Measurements from ENCODE around the gene WWC2.
"Not testable (repeated sequence)": the region's sequence is repeated elsewhere in the genome, so short reads cannot be mapped to it uniquely, and the experiment has no call there.

The WWC2 gene

DNA sequence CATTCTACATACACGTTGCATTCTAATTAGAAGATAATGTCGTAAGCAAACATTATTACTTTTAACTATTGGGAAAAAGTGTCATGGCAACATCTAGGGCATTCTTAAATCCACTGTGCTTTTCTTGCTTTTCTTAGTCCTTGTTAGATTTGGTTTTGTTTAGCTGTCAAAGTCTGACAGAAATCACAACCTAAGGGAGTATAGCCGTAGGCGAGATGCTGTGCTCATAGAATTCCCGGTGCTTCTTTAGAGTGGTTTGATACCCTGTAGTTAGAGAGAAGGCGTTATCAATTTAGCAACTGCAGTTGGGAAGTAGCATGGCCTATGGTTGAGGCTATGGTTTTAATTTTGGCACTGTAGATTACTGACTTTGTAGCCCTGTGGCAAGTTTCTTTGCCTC lies 45.7 kb downstream of the WWC2 start:
- no peak for DNase-seq

DNA sequence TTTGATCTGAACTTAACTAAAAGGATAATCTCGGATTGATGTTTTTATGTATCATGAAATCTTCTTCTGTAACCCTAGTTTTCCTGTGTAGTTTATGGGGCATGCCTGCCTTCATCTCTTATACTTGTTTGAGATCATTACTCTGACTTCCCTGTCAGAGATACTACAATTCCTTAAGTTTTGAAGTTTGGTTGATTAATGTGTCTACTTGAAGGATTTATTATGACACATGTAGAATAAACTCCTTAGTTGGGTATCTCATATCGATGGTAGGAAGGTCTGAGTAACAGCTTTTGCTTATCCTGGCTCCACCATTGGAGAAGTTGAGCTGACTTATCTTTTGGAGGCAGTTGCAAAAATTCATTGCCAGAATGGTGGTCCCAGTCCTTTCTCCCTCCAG lies 46.7 kb downstream of the WWC2 start:
- DNase-seq, result no peak

DNA sequence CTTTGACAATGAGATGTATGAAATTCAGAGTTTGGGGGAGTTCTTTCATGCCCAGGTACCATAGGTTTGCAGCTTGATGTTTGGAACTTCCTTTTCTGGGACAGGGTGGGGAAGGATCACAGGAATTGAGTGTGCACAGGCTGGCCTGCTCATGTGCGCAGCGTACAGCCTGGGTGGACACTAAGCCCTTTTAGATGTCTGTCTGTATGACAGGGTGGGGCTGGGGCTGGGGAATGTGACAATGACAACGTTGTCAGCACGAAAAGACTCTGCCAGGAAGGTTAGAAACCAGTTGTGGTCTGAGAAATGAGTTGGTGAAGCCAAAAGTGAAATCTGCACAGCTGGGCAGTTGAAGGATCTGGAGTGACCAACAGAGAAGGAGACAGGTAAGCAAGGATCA lies 47.4 kb downstream of the WWC2 start:
- no peak for DNase-seq

DNA sequence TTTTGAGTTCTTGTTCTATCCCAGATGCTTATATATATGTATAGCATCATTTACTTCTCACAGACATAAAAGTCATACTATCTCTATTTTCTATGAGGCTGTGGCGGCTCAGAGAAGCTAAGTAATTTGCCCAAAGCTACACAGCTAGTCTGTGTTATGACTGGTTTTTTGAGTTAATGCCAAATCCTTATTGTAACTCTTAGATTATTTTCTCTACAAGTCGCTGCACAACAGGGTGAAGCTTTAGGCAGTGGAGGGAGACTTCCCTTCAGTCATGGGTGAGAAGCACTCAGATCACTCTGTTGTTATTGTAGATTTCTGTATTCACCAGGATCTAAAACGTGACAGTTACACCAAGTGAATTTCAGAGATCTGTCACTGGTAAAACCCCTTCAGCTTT lies 48.1 kb downstream of the WWC2 start:
- DNase-seq, result no peak

DNA sequence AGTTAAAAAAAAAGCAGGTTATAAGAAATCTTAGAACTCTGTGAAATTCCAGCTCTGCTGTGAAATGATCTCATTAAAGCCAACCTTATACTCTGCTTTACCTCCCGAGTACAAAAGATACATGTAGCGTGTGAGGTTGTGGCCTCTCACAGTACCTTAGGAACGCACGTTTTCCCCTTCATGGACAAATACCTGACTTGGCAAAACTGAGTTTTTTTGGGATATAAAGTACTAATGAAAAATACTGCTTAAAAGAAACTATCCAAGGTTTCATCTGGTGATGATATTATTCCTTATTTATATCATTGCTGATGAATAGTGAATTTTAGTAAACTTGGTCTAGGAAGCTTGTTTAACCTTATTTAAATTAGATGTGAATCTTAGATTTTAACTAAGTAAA lies 48.9 kb downstream of the WWC2 start:
- no peak for DNase-seq

DNA sequence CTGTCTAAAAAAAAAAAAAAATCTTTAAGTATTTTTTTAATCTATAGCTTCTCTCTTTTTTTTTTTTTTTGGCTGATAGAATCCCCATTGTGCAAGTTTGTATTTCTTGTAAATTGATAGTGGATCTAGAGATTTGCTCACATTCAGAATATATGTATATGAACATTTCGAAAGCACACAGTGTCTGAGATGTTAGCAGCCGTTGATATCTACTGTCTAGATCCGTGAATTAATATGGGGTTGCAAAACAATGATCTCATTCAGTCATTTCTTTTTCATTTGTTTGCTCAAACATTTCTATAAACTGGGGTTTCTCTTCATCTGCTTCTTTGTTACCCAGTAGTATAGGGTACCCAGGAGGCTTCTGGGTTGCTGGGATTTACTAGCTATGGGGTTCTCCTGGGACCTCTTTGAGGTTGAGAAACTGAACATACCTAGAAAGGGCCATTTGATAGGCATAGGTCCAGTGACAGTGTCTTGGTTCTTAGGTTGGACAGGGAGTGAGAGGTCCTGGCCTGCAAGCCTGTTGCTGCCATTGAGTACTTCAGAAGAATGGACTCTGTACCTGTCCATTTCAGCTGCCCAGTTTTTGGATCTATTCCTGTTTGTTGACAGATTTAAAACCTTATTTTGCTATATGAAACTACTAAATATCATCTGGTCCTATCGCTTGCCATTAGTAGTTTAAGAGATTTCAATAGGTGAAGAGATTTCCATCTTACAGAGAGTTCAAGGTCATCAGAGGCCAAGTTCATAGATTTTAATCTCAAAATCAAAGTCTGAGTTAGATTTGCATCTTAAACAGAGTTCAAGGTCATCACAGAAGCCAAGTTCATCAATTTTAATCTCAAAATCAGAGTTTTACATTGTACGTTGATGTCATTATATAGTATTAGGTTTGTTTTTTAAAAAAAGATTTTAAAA lies 50.8 kb downstream of the WWC2 start:
- DNase-seq, result no peak

DNA sequence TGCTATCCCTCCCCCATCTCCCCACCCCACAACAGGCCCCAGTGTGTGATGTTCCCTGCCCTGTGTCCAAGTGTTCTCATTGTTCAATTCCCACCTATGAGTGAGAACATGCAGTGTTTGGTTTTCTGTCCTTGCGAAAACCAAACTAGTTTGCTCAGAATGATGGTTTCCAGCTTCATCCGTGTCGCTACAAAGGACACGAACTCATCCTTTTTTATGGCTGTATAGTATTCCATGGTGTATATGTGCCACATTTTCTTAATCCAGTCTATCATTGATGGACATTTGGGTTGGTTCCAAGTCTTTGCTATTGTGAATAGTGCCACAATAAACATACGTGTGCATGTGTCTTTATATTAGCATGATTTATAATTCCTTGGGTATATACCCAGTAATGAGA lies 51.6 kb downstream of the WWC2 start:
- not testable (repeated sequence) for DNase-seq

DNA sequence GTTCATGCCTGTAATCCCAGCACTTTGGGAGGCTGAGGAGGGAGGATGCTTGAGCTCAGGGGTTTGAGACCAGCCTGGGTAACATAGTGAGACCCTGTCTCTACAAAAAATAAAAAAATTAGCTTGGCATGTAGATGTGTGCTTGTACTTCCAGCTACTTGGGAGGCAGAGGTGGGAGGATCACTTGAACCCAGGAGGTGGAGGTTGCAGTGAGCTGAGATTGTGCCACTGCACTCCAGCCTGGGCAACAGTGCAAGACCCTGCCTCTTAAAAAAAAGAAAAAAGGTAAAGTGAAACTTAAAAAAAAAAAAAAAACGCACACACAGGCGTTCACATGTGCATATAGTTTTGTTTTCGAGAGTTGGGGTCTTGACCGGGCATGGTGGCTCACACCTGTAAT lies 53.2 kb downstream of the WWC2 start:
- DNase-seq, result not testable (repeated sequence)

DNA sequence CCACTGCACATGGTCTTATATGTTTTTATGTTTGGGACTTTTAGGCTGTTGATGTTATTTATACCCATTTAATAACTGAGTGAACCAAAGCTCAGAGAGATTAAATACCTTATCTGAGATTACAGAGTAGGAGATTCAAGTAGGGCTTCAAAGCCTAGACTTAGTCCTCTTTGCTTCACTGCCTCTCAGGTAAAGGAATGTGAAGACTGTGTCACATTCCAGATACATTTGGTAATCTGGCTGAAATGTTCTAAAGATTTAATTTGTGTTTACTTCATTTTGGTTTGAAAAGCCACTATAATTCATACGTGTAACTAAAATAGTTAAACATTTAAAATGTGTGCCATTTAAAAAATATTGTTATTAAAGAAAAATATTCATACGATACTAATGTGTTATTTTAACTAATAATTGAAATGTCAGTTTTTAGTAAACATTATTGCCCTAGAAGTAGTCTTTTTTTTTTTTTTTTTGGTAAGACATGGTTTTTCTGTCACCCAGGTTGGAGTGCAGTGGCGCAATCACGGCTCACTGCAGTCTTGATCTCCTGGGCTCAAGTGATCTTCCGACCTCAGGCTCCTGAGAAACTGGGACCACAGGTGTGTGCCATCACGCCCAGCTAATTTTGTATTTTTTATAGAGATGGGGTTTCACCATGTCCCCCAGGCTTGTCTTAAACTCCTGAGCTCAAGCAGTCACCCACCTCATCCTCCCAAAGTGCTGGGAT lies 54.3 kb downstream of the WWC2 start:
- DNase-seq, result no peak

DNA sequence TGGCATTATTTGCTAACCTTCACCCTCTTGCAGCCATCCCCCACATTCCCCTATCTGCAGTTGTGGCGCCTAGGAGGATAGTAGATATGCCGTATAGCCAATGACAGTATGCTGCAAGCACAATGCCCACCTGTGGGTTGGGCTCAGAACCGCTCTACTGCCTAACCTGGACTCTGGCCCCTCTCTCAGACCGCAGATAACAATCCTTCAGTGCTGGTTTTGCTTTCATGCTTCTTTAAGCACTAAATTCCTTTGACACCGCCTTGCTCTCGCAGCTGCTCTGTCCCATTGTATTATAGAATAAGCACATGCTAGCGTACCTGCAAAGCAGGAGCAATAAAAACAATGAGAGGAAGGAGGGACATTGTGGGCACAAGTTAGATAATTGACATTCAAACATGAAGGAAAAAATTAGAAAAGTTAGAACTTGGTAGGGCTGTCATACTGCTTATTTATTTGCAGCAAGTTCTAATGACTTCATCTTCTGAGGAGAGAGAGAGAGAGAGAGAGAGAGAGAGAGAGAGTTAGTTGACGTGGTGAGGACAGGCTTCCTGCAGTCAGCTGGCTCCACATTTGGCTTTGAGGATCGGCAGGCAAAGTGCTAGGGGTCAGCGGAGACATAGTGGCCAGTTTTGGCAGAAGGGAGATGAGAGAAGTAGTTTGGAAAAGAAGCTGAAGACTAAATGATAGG lies 55.8 kb downstream of the WWC2 start:
- no peak for DNase-seq

DNA sequence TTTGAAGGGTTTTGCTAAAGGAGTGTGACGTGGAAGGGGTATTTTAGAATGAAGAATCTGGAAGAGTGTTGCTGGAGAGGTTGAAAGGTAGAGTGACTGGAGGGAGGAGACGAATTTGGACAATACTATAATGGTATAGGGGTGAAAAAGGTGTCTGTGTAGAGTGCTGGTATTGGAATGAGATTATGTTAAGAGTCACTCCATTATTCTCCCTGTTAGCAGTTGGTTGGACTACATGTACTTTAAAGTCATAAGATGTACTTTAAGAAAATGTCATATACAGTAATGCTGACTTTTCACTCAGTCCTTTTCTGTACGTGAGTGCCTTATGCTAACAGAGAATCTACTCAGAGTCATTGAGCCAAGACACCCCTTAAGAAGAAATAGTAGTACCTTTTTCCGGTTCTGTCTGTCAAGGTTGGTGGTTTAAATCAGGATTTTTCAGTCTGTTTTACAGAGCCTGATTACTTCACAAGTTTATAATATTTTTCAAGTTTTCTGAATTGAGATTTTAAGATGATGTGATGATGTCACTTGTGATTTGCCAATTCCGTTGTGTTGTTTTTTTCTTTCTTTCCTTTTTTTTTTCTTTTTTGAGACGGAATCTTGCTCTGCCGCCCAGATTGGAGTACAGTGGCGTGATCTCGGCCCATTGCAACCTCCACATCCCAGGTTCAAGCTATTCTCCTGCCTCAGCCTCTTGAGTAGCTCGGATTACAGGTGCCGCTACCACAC lies 56.6 kb downstream of the WWC2 start:
- DNase-seq, result no peak

DNA sequence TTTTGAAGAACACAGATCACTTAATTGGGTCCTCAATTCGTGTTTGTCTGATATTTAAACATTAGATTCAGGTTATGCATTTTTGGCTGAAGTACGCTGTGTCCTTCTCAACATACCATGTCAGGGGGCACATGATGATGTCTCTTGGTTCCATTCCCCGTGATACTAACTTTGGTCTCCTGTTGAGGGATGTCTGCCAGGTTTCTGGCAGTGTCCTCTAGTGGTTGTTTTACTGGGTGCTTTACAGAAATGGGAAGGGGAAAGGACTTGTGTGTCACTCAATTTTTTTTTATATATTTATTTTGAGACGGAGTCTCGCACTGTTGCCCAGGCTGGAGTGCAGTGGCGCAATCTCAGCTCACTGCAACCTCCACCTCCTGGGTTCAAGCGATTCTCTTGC lies 58.2 kb downstream of the WWC2 start:
- DNase-seq, result no peak

DNA sequence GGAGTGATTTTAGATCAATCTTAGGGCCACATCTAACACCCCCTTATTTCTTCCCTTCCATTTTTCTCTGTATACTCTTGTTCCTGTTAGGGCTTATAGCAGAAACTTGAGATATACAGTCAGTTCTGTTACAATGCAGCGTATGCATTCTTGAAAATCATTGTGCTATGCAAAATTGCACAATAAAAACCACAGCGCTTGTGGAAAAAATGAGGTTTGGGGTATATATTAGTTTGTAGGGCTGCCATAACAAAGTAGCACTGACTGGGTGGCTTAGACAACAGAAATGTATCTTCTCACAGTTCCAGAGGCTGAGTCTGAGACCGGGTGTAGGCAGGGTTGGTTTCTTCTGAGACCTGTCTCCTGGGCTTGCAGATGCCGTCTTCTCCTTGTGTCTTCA lies 59.0 kb downstream of the WWC2 start:
- DNase-seq, result no peak

DNA sequence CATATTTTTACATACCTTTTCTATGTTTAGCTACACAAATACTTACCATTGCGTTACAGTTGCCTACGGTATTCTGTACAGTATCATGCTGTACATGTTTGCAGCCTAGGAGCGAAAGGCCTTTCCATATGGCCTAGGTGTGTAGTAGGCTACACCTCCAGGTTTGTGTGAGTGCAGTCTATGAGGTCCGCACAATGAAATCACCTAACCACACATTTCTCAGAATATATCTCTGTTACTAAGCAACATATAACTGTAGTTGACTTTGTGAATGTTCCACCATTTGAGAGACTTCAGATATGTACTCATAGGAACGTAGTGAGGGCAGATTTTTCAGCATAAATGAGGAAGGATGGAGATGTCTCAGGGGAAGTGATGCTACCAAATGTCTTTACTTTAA lies 62.6 kb downstream of the WWC2 start:
- no peak for DNase-seq

DNA sequence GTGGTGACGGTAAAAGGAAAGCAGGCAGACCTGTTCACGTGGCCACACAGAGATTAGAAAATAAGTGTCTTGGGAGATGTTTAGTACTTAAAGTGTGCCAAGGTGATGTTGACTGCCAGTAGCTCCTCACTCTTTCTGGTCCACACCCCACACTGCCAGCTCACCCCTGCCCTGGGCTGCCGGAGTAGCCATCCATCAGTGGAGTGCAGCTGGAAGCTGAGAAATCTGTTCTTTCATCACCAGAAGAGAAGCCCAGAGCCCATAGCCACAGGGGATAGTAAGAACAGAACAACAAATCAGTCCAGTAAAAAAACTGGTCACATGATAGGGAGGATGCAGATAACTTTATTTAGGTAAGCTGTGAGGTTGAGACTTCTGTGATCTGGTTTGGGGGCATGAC lies 64.1 kb downstream of the WWC2 start:
- no peak for DNase-seq

DNA sequence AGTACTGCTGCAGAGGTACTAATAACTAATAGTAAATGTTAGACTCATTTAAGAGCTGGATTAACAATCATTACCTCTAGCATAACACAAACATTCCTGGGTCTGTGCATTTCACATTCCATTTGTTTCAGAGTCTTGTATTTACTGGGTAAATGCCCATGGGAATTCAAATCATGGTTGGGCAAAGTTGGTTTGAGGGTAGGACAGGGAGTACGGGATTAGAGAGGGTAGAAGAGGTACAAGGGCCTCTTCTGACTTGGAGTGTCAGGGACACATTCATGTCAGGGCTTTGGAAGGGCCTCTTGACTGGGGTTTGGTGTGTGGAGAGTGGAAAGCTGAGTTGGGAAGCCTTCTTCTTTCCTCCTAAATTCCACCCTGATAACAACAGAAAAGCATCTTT lies 65.9 kb downstream of the WWC2 start:
- DNase-seq, result no peak

DNA sequence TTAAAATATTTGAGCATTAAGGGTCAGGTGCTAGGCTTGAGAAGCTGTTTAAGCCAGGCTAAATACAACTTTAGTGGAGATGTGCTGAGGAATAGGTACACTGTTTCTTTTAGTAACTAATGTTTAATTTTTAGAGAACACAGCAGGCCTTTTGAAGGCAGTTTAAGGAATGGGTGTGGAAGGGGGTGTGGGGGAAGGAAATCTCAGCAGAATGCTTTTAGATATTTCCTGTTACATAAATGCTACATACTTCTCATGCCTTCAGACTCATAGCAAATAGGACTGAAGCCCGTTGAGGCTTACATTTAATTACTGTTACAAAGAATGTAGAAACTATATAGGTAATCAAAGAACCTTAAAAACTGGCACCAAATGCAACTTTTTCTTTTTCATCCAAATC lies 66.3 kb downstream of the WWC2 start:
- DNase-seq, result no peak

DNA sequence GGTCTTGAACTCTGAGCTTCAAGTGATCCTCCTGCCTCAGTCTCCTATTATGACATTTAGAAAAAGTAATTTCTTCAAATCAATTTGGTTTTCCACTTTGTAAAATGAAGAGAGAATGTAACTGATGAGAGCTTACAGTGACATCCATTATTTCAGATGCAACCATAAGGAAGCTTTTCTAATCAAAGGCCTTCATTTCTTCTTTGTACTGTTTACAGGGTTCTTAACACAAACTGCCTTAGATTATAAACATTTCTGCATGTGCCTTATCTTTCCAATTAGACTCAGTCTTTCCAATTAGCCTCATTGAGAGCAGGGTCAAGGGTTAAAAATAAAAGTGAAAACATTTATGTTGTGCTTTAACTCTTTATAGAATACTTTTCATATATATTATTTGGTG lies 71.8 kb downstream of the WWC2 start:
- no peak for DNase-seq

DNA sequence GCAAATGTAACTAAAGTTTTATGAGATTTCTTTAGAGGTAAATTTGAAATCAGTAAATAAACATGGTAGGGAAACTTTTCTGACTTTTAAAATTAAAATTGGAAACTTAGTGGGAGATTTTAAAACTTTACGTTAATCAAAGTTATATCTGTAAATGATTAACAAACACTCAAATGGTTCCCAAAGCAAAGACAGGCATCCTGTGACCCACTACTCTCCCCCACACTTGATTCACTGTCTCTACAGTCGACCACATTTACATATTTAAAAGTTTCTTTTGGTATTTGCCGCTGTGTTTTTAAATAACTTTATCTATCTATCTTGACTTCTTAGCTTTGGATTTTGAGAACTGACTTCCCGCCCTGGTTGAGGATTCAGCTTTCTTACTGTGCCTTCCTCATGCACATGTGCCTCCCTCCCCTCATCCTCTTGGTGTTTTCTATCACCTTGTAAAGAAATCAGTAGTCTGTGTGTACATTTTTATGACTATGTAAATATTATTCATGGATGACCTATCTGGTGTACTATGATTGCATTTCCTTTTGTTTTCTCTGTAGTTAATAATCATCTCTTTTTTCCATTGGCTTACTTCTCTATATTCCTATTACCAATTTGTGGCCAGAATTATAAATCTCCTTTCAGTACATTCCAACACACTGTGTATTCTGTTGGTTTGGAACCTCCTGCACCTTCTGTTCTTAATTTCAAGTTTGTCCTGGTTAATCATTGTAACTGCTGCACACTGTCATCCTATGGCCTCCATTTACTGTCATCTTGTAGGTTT lies 72.6 kb downstream of the WWC2 start:
- no peak for DNase-seq

DNA sequence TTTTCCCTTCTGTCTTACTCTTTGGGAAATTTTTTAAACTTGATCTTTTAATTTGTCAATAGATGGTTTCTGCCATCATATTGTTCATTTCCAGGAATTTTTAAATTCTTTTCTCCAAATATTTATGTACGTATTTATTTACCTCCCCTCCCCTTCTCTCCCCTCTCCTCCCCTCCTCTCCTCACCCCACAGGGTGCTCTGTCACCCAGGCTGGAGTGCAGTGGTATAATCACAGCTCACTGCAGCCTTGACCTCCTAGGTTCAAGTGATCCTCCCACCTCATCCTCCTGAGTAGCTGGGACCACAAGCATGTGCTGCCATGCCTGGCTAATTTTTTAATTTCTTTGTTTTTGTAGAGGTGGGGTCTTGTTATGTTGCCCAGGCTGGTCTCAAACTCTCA lies 73.8 kb downstream of the WWC2 start:
- DNase-seq, result no peak

DNA sequence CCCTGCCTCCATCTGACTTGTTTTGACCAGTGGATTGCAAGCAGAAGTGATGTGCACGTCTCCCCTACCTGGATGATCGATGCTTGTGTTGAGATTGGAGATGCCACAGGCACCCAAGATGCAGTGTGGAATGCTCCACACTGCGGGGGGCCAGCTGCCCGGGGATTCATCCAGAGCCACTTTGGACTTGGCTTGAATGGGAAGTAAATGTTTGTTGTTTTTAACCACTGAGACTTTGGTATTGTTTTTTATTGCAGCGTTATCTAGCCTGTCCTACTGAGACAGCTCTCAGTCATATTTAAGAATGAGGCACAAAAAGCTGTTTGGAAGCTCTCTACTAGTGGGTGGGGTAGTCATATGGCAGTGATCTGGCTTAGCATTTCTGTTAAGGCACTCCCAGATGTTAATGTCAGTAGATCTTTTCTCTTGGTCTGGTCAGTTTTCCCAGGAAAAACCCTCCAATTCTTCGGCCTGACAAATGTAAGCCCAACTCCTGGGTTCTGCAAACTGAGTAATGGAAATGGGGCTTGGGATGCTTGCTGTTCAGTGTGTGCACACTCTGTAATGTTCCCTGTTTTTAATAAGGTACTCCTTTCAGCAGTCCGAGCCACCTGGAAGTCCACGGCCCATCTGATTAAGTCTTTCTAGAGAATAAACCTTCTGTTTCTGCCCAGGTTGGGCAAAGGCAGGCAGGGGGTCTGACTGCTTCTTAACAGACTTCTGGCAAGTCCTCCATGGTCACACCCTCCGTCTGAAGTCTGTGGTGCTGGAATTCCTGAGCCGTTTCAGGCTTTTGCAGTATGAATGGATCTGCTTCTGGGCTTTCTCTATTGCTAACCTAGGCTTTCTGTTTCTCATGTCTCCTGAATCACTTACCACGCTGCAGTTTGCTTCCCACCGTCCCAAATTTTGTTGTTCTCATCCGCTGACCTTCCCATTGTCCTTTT lies 74.8 kb downstream of the WWC2 start:
- no peak for DNase-seq
